HG03442 (cell line): ENCODE measurements around the gene PTP4A1.

ENCODE experiments used
- ATAC-seq: cut with Tn5 transposase; IDR thresholded peaks from one replicate; pipeline ENCODE4 v1.9.1; 2021; ENCODE audit warnings: mild to moderate bottlenecking, moderate library complexity; ENCODE audit not compliant: unreplicated experiment

The PTP4A1 gene

DNA sequence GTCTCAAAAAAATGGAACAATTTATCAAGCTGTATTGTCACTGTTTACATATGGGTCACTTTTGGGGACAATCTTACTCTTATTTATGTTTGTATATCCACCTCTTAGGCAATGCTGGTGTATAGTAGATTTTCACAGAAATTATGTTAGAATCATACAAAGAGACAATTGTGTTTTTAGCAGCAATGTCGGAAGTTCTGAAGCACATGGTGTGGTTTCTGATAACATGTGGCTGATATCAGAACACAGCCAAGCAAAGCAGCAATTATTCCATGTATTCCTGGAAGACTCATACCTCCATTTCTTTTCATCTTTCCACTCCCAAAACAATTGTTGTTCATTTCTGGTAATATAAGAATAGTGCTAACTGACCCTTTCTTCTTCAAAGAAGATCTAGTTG lies 17.5 kb upstream of the PTP4A1 start:
- no peak for ATAC-seq

DNA sequence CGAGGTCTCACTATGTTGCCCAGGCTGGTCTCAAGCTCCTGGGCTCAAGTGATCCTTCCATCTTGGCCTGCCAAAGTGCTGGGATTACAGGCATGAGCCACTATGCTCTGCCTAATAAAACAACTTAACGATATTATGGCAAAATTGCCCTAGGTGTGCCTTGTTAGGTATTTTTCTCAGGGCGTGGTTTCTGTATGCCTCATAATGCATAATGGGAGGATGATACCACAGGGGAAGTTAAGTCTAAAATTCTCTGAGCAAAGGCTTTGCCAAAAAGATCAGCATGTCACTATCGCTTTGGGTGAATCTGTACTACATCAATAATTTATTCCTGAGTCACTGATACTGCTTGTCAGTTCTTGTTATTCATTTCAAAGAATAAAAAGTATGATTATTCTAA lies 15.9 kb upstream of the PTP4A1 start:
- no peak for ATAC-seq

DNA sequence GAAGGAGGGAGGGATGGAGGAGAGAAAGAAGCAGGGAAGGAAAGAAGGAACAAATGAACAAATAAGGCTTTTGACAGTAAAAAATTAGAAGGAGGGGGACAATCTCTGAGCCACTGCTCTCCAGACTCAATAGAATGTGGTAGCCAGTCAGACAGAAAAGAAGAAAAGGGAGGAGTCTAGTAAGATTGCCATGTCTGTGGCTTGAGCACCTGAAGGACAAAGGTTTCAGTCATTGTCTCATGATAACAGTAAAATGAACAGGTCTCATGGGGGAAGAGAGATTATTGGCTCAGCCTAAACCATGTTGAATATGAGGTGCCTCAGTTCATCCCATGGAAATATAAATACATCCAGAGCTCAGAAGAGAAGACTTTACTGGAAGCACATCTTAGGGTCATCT lies 14.0 kb upstream of the PTP4A1 start:
- peak; percentile 67 for ATAC-seq

DNA sequence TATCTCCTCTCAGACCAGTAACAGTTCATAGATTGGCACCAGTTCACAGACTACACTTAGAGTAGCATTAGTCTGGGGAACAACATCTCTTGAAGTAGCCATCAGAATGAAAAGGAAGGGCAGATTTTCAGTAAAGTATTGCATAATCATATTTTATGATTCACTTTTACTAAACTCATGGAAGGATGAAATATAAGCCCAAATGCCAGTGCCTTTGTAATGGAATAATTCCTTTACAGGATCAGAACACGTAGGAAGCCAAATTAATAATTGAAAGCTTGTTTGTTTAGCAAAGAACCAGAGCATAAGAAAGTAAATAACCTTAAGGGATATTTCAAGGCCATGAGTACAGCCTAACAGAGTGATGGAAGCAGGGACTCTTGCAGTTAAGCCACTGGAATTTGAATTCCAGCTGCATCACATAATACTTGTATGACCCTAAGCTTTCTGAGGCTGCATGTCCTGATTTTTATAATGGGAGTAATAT lies 11.4 kb upstream of the PTP4A1 start:
- ATAC-seq: no peak

DNA sequence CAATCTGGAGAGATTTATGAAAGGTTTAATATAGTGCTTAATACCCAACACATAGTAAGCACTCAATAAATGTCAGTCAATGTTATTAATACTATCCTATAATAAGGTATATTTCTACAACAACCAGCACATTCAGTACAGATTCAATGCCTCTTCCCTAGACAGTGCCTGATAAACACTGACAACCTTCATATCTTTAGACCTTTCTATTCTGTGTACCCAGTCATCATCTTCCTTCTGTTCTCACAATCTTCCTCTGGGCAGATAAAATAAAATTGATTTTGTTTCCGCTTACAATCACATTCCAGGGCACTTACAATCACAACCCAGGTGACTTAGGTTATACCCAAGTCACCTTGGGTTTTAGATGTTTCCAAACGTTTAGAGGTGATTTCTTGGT lies 11.0 kb upstream of the PTP4A1 start:
- no peak for ATAC-seq

DNA sequence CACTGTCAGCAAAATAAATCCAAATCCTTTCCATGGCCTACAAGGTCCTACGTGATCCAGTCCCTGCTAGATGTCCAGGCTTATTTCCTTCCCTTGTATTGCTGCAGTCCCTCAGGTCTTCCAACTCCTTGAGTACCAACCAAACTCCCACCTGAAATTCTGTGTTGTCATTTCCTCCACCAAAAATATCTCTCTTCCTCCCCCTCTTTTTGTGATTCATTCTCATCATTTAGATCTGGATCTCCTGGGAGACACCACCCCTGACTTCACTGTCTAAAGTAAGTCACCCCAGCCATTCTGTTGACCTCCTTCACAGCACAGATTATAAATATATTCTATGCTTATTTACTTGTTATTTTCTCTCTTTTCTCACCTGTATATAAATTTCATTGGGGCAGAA lies 9.0 kb upstream of the PTP4A1 start:
- no peak for ATAC-seq

DNA sequence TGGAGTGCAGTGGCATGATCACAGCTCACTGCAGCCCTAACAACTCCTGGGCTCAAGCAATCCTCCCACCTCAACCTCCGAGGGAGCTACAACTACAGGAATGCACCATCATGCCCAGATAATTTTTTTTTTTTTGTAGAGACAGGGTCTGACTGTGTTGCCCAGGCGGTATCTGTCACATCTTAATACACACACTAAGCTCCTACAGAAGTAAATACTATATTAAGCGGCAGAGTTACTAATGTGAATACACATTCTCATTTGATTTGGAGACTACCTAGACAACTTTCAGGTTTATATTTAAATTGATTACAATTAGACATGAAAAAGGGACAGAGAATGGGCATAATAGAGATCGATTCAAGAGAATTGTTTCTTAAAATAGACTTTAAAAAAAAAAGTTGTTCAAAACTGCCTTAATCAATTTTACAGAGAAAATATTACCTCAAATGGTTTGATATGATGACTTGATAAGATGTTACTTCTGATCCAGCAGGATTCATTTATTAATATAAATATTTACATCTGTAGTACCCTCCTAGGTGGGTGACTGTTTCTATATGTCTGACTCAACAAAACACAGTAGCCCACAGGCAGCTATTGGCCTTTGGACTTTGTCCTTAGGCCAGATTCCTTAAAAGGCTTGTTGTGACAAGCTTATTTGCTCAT lies 7.1 kb upstream of the PTP4A1 start:
- ATAC-seq: no peak

DNA sequence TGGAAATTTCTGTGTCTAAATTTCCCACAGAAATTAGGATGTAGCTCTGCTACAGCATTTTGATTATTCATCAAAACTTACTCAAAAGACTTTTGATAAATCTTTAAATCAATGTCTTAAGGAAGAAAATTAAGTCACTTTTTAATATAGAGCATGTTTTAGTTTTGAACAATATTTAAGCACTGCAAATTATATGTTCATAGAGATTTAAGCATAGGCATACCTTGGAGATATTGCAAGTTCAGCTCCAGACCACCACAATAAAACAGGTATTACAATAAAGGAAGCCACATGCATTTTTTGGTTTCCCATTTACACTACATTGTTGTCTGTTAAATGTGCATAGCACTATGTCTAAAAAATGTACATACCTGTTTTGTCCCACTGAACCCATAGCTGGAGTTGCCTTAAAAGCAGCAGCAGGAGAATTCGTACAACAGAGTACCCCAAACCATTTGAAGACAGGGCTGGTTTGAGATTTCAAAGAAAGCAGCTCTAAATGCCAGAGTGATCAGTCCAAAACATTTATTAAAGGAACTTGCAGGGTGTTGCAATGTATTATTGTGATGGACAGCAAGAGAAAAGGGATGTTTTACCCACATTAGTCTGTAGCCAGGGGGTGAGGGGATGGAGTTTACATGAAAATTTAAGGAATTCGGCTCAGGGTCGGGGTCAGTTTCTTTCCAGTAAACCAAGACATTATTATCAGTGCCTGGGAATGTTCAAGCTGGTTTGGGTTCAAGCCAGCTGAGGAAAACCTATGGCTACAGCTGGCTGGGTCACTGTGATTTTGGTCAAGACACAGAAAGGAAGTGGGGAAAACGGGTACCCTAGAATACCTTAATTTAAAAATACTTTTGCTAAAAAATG lies 6.3 kb upstream of the PTP4A1 start:
- no peak for ATAC-seq

DNA sequence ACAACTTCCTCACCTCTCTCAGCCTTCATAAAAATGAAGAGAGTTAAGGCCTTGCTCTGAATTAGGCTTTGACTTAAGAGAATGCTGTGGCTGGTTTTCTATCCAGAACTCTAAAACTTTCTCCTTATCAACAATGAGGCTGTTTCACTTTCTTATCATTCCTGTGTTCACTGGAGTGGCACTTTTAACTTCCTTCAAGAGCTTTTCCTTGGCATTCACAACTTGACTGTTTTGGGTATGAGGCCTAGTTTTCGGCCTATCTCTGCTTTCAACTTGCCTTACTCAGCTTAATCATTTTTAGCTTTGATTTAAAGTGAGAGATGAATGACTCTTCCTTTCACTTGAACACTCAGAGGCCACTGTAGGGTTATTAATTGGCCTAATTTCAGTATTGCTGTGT lies 4.3 kb upstream of the PTP4A1 start:
- no peak for ATAC-seq

DNA sequence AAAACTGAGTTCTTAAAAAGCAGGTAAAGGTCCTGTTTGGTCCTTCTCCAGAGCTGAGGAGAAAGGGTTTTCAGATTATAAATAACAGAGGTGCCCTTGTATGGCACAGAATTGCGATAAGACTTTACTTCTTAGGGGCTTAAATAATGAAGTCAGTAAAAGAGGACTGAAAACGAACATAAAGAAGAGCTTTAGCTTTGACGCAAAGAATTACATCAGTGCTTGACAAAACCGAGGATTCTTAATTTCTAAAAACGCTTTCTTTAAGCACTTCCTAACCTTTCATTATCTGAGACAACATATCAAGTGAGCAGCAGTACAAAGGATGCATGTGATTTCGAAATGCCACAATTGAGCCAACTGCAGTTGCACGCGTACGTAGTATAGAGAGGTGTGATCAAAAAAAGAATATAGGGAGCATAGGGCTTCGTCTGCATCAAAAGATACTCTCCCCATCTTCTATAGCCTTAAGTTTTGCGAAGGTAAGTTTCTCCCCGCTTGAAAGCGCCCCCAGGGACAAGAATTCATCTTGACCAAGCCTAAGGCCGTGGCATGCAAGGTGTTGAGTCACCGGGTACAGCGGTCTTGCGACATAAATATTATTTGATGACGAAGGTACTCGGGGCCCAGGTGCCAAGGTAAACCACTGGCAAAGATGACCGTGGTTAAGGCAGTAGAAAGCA lies 778 bp upstream of the PTP4A1 start:
- no peak for ATAC-seq

DNA sequence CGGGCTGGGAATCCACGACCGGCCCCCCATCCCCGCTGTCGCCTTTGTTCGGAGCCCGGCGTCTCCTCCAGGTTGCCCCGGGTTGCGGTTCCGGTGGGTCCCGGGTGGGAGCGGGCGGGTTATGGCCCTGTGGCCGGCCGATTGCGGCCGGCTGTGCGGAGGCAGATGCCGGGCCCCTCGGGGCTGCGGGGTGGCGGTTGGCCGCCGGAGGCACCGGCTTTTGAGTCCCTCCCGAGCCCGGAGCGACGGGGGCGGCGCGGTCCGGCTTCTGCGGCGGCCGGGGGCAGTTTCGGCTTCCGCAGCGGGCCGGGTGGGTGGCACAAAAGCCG lies 431 bp downstream of the PTP4A1 start:
- peak; percentile 0 for ATAC-seq

DNA sequence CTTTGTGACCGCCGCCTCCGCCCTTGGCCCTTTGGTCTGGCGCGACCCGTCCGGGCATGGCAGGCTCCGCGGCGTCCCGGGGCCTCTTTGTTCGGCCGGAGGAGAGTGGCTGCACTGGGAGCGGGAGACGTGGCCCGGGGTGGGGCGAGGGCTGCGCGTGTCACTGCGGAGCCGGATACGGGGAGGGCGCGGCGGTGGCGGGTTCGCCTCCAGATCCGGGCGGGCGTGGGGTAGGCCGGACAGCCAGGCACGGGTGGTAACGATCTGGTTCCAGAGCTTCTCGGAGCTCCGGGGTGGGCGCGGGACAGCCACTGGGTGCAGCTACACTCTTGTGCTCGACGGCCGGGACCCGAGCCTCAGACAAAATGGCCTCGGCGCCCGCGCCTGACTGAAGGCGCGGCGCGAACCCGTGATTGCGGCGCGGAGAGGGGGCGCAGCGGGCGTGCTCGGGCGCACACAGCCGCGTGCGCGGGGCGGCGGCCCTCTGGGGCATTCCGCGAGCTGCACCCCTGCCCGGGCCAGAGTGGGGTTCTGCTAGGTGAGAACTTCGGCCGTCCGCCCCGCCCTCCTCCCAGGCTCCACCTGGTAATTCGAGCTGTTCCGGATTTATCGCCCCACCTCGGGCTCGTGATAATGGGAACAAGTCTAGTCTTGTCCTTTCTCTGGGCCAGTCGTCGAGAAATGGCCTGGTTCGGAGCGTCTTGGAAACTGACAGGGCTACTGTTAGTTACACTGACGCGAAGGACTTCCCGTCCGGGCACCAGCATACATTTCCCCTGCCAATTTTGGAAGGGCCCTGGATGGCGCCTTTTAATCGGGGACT lies 1.0 kb downstream of the PTP4A1 start:
- ATAC-seq: peak; percentile 44

DNA sequence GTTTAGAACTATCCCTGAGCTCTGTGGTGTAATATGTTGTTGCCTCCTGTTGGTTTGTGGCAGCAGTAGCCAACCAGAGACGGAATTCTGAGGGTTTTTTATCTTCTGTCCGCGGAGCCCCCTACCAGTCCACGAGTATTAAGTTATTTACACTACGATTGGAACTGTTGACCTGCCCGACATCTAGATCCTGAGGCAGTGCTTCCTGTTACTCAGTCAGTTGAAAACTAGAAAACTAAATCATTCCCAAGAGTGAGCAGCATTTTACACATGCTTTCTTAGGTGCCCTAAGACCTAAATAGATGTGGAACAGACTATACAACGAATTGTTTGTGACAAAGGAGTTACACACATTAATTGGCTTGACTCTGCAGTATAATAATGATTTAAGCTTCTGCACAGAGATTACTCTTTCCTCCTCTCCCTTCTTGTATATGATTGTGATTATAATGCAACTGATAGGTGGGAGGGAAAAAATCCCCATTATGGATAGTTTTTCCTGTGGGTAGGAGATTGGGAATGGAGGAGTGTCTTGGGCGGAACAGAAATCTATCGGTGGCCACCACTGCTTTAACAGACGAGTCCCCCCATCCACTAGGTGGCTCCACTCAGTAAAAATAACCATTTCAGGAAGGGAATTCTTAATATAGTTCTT lies 1.7 kb downstream of the PTP4A1 start:
- no peak for ATAC-seq

DNA sequence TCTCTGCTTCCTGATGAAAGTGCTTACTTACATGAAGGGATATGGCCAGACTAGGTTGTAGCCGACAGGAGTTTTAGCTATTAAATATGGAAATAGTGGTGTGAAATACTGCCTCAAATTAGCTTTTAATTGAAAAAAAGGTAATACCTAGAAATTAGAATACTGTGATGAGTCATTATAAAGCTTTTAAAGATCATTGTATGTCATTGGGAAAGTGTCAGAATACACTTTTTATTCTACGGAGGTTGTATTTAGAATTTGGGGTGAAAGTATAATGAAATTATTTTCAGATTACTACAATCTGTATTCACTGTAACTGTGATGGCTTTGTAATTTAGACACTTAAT lies 2.2 kb downstream of the PTP4A1 start:
- ATAC-seq: no peak

DNA sequence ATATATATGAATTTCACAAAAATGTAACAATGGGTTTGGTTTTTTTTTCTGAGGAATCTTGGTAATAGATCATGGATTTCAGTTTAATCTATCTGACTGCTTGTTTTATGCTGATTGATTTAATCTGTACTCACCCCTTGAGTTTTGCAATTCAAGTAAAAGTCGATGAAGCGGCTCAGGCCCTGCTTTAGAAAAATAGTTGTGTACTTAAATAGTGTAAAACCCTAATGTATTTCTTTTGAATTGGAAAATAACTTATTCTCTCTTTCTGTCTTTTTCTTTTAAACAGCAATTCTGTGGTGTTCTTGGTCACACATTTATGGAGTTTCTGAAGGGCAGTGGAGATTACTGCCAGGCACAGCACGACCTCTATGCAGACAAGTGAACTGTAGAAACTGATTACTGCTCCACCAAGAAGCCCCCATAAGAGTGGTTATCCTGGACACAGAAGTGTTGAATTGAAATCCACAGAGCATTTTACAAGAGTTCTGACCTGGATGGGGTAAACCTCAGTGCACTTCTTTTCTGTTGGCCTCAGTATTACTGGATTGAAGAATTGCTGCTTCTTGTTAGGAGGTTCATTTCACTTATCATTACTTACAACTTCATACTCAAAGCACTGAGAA lies 4.0 kb downstream of the PTP4A1 start:
- no peak for ATAC-seq

DNA sequence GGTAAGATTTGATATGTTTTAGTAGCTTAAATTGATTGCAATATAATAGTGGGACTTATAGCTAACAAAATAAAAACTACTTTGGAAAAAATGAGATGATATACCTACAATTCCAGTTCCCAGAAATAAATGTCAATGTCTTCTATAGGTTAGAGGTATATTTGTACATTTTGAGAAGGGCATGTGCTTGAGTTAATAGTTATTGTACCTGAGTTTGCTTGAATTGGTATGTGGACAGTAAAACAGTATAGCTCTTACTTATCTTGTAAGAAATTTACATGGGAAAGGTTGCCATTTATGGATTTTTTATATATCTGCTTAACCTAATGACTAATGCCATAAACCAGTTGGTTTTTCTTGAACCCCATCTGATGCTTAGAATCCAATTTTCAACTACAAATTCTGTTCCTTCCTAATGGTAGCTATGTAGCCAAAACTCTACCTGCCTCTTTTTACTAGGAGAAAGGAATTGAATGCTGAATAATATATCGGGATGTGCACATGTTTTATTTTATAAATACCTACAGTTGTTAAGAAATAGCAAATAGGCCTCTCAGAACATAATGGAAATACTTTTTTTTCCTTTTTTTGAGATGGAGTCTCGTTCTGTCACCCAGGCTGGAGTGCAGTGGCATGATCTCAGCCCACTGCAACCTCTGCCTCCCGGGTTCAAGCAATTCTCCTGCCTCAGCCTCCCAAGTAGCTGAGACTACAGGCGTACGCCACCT lies 4.9 kb downstream of the PTP4A1 start:
- ATAC-seq: no peak

DNA sequence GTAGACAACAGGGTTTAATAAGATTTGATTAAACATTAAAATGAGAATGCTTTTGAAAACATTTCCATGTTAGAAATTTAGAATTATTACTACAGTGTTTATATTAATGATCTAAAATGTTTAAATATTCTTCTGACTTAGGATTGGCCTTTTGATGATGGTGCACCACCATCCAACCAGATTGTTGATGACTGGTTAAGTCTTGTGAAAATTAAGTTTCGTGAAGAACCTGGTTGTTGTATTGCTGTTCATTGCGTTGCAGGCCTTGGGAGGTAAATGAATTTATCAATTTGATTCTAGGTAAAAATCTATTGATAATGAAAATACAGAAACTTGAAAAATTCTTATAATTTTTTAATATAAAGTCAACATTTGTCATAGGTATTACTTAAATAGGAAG lies 6.5 kb downstream of the PTP4A1 start:
- ATAC-seq: no peak

DNA sequence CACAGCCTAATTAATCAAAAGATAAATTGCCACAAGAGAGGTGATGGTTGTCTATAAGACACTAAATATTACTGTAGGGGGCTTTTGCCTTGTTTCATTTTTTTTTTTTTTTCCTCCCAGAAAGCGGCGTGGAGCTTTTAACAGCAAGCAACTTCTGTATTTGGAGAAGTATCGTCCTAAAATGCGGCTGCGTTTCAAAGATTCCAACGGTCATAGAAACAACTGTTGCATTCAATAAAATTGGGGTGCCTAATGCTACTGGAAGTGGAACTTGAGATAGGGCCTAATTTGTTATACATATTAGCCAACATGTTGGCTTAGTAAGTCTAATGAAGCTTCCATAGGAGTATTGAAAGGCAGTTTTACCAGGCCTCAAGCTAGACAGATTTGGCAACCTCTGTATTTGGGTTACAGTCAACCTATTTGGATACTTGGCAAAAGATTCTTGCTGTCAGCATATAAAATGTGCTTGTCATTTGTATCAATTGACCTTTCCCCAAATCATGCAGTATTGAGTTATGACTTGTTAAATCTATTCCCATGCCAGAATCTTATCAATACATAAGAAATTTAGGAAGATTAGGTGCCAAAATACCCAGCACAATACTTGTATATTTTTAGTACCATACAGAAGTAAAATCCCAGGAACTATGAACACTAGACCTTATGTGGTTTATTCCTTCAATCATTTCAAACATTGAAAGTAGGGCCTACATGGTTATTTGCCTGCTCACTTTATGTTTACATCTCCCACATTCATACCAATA lies 7.8 kb downstream of the PTP4A1 start:
- ATAC-seq: no peak

DNA sequence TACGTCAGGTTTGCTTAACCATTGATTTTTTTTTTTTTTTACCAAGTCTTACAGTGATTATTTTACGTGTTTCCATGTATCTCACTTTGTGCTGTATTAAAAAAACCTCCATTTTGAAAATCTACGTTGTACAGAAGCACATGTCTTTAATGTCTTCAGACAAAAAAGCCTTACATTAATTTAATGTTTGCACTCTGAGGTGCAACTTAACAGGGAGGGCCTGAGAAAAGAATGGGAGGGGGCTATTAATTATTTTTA lies 8.4 kb downstream of the PTP4A1 start:
- no peak for ATAC-seq
